Panc1 (cell line): Measurements from ENCODE around the gene CAV2.

ENCODE experiments used
- POLR2AphosphoS5 ChIP-seq: IDR thresholded peaks from 2 replicates; pipeline ENCODE4 v1.6.1; 2012; ENCODE audit warnings: mild to moderate bottlenecking, low read depth, low read length, moderate library complexity
- SIN3A ChIP-seq: IDR thresholded peaks from 2 replicates; pipeline ENCODE4 v1.6.1; 2012; ENCODE audit warnings: low read depth, mild to moderate bottlenecking, low read length, moderate library complexity, borderline replicate concordance; ENCODE audit not compliant: insufficient read depth
- TCF7L2 ChIP-seq: IDR thresholded peaks from 2 replicates; pipeline ENCODE4 v1.6.1; 2011; ENCODE audit warnings: mild to moderate bottlenecking, low read depth, low read length, inconsistent platforms
- TF ChIP-seq, protein P1 (sequence below): fragments of 450-650 bp; IDR thresholded peaks from 2 replicates; pipeline ENCODE4 v1.5.1; 2017; ENCODE audit warnings: mild to moderate bottlenecking
- TF ChIP-seq, protein P2 (sequence below), 2 experiments: IDR thresholded peaks; 2 replicates each; pipeline ENCODE4 v1.6.1; 2011 to 2012; ENCODE audit warnings: low read depth in 2 of 2, control low read depth in 1 of 2, low read length in 1 of 2, mild to moderate bottlenecking in 1 of 2, moderate library complexity in 1 of 2; ENCODE audit not compliant: insufficient read depth in 1 of 2

DNA sequence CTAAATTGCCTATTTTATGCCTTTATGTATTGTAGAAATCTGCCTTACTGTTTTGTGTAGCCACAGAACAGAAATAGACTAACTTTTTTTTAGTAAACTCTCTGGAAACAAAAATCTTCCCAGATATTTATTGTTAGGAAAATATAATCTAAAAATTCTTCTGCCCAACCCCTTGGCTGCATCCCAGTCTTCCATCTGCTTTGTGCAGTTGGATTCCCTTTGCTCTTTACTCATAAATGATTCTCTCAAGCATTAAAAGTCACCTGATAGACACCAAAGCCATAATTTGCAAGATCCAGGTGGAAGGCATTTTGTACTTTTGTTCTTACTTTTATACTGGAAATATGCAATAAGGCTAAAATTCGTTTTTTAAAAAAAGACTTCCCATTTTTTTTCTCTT is 6.1 kb upstream of the CAV2 start:
- TF ChIP-seq, protein P1, sequence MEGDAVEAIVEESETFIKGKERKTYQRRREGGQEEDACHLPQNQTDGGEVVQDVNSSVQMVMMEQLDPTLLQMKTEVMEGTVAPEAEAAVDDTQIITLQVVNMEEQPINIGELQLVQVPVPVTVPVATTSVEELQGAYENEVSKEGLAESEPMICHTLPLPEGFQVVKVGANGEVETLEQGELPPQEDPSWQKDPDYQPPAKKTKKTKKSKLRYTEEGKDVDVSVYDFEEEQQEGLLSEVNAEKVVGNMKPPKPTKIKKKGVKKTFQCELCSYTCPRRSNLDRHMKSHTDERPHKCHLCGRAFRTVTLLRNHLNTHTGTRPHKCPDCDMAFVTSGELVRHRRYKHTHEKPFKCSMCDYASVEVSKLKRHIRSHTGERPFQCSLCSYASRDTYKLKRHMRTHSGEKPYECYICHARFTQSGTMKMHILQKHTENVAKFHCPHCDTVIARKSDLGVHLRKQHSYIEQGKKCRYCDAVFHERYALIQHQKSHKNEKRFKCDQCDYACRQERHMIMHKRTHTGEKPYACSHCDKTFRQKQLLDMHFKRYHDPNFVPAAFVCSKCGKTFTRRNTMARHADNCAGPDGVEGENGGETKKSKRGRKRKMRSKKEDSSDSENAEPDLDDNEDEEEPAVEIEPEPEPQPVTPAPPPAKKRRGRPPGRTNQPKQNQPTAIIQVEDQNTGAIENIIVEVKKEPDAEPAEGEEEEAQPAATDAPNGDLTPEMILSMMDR = no peak
- TF ChIP-seq POLR2AphosphoS5 = no peak
- no peak for TF ChIP-seq SIN3A
- TF ChIP-seq TCF7L2 = no peak
- TF ChIP-seq, protein P2, sequence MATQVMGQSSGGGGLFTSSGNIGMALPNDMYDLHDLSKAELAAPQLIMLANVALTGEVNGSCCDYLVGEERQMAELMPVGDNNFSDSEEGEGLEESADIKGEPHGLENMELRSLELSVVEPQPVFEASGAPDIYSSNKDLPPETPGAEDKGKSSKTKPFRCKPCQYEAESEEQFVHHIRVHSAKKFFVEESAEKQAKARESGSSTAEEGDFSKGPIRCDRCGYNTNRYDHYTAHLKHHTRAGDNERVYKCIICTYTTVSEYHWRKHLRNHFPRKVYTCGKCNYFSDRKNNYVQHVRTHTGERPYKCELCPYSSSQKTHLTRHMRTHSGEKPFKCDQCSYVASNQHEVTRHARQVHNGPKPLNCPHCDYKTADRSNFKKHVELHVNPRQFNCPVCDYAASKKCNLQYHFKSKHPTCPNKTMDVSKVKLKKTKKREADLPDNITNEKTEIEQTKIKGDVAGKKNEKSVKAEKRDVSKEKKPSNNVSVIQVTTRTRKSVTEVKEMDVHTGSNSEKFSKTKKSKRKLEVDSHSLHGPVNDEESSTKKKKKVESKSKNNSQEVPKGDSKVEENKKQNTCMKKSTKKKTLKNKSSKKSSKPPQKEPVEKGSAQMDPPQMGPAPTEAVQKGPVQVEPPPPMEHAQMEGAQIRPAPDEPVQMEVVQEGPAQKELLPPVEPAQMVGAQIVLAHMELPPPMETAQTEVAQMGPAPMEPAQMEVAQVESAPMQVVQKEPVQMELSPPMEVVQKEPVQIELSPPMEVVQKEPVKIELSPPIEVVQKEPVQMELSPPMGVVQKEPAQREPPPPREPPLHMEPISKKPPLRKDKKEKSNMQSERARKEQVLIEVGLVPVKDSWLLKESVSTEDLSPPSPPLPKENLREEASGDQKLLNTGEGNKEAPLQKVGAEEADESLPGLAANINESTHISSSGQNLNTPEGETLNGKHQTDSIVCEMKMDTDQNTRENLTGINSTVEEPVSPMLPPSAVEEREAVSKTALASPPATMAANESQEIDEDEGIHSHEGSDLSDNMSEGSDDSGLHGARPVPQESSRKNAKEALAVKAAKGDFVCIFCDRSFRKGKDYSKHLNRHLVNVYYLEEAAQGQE (IDR thresholded peaks at IDR 0.05; ENCODE audit: insufficient read depth in 1 of 2, low read depth in 2 of 2, low read length in 1 of 2) = no peak
